Stimulated activated CD4-positive, alpha-beta T cell treated with anti-CD3 and anti-CD28 coated beads, Interleukin-2, amount 100 ng/mL, for 4 hours (primary cell): ENCODE data around the gene AIDA.
"Not testable (repeated sequence)": the region's sequence is repeated elsewhere in the genome, so short reads cannot be mapped to it uniquely, and the experiment has no call there.

Experiments
- DNase-seq: peaks from one replicate; pipeline ENCODE4 v3.0.0-alpha.2; 2020; ENCODE audit warnings: low read depth

AIDA gene

DNA sequence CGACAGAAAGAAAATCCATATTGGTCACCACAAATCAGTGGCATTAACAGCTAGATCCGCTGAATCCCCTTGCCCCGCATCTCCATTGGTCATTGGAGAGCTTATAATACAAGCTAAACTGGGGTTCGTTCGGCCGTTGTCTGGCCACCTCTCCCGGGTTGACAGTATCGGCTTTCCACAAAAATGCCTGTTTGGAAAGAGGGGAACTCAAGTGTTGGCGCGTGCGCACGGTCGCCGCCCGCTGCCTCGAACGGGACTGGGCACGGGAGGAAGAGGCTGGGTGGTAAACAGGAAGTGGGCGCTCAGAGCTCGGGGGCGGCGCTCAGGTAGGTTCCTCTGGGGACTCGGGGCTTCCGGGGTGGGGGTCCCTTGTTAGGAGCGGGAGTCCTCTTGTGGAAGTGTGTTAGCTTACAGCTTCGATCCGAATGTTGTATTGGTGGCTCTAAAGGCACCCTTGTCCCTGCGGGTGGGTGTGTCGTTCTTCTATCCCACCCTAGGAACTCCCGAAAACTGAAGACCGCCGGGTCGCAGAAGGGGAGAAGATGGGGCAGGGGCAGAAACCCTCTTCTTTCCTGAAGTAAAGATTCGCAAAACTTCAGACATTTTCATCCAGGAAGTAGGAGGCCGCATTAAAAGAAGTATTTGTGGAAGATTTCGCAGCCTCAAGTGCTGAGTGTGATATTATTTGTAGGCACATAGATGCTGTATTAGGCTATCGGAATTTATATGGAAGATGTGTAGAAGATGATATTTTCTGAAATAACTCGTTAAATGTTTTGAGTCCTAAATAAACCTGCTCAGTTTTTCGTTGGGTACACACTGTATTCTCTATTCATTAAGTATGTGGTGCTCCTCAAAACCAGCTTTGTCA is 1.0 kb upstream of the AIDA start:
- DNase-seq, result peak; percentile 84

GRCh38 chr1:222711319-222712252 is 705 bp downstream of the AIDA start:
- peak; percentile 58 for DNase-seq

DNA sequence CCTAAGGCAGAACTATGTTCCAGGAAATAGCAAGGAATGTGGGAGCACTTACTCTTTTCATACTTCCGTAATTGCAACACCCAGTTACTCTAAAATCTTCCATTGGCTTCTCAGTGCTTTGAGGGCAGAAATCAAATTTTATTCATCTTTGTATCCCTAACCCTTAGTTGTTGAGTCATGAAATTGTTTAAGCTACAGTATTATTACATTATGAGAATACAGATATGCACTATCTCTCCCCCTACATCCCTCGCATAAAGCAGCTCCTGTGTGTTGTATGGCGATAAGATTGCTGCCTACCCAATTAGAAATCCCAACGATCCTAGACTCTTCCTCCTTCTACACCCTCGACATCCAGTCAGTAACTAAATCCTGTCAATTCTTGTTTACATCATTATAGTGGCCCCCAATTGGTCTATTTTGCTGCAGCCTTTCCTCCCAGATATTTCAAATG is 2.6 kb downstream of the AIDA start:
- no peak for DNase-seq

GRCh38 chr1:222706815-222707214 is 5.5 kb downstream of the AIDA start:
- DNase-seq, result no peak

GRCh38 chr1:222704260-222704659 is 8.0 kb downstream of the AIDA start:
- no peak for DNase-seq

DNA sequence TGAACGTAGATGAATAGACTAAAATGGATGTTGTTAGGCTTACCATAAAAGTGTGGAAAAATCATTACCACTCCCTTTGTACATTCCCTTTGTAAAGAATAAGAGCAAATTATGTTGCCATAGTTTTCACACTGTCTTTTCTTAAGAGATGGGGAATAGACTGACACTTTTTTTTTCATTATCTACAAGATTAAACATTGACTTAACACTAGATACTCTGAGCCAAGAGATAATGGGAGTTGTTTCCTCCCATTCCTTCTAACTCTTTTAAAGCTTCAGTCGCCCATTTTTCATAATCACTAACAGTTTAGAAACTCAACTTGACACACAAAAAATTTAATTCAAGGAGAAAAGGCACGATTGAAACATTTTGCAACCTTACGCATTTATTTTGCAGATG is 10.1 kb downstream of the AIDA start:
- DNase-seq, result no peak

GRCh38 chr1:222697826-222698225 is 14.5 kb downstream of the AIDA start:
- no peak for DNase-seq

- no peak for DNase-seq
Measured at GRCh38 chr1:222697203-222697602, 15.1 kb downstream of the AIDA start.

GRCh38 chr1:222696741-222697140 is 15.6 kb downstream of the AIDA start:
- DNase-seq, result no peak

DNA sequence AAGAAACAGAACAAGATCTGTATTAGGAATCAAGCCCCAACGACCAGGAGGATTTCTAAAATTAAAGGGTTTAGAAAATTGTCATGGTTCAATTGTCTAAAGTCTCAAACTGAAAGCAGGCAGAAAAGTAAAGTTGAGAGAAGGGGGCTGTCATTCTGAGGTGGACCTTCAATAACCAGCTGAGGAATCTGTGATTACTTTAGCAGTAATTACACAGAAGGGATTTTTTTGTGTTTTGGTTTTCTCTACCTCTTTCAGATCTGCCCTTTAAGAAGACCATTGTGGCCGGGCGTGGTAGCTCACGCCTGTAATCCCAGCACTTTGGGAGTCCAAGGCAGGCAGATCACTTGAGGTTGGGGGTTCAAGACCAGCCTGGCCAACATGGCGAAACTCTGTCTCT is 17.4 kb downstream of the AIDA start:
- no peak for DNase-seq

DNA sequence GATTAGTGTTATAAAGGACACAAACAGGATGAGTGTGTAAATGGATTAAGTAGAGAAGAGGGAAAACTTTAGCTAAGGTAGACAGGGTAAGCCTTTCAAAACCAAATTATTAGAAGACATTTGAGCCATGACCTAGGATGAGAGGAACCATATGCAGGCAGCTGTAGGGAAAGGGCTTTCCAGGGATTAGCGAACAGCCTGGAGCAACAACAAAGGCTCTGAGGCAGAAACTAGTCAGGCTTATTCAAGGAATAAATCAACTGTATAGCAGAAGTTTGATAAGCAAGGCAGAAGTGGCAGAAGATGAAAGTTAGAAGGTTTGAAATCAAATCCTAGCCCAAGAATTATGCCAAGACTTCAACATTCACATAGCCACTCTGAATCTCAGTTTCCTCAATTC is 21.3 kb downstream of the AIDA start:
- DNase-seq, result no peak

GRCh38 chr1:222680080-222680479 is 32.2 kb downstream of the AIDA start:
- DNase-seq, result no peak

GRCh38 chr1:222670110-222670509 is 42.2 kb downstream of the AIDA start:
- no peak for DNase-seq

DNA sequence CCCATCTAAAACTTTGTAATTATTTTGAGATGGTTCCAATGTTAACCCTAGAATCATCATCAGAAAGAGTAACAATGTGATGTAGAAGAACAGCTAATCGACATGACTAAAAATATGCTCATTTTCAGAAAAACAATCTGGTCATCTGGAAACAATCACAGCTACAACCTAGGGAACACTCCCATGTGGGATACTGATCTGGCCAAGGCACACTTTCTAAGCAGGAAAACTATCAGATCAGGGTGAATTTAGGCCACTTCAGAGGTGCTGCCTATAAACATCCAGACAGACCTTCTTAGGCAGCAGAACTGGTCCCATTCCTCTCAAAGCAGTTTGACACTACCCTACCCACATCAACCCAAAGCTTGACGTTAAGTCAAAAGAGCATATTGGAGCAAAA is 43.2 kb downstream of the AIDA start:
- not testable (repeated sequence) for DNase-seq

GRCh38 chr1:222668184-222668583 is 44.1 kb downstream of the AIDA start:
- not testable (repeated sequence) for DNase-seq

GRCh38 chr1:222665964-222666363 is 46.3 kb downstream of the AIDA start:
- DNase-seq, result no peak

DNA sequence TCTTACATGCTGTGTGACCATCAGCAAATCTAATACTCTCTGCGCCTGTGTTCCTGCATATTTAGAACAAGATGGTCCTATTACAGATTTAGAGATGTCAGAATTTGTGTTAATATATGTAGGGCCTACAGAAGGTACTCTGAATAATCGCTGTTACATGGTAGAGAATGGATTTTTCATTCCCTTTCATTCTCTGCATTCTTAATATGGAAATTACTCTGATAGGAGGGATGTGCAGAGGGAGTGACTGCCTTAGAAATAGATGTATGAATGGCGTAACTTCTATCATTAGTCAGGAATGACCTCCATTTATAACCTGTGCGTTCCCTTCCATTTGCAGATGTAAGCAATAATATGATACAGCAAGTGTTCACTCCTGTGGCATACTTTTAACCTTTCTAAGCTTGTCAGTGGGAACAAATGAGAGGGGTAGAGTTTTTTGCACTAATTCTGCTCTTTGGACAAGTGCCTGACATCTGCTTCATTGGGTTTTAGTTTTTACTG is 48.8 kb downstream of the AIDA start:
- no peak for DNase-seq

DNA sequence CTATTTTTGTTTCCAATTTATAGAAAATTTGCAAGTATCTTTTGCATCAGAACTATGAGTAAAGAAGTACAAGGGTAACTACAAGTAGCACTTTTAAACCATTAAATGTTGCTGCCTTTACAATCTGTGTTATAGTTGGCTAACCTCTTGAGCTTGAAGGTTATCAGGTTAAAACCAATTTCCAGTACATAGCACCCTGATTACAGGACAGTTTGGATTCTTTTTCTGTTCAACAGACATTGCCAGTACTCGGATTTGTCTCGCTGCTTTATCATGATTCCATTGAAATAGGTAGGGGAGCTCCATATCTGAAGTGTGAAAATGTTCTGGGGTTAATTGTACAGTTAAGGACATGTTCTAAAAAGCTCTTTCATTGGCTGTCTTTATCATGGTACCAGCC is 54.4 kb downstream of the AIDA start:
- no peak for DNase-seq

GRCh38 chr1:222656391-222657155 is 55.7 kb downstream of the AIDA start:
- no peak for DNase-seq

DNA sequence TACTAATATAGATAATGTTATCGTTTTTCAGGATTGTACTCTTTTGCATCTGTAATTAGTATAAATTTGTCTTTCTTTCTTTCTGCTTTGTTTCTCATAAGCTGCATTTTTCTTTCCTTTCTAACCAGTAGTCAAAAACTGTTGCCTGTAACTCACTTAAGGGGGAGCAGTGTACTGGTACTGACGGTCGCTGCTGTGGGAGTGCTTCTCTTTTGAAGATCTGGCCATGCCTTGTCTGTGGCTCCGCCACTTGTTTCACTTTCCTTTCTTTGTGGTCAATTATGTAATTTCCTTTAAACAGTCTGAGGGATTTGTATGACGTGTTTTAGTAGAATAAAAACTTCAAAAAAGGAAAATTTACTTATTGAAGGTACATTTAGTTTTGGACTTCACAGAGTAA is 57.4 kb downstream of the AIDA start:
- peak; percentile 66 for DNase-seq

DNA sequence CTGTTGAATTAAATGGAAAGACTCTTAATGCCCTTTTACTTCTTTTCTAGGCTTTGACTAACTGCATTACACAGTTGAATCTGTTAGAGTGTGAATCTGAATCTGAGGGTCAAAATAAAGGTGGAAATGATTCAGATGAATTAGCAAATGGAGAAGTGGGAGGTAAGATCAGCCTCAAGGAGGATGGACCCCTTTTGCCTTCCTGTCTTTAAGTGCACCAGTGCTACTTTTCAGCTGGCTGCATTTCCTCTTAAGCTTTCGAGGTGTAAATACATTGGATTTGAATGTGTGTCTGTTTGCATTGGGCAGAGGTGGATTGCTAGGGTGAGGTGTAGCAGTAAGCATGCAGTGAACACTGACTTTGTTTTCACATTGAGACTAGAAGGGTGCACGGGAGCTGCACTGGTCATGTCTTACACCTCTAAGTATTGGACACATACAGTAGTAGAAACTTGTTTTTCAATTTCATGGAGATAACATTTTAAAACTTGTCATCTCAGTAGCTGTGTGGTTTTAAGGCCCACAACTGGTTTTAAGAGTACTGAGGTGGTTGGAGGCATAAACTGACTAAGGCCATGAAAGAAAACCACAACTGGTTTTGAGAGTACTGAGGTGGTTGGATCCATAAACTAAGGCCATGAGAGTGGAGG is 59.0 kb downstream of the AIDA start:
- DNase-seq, result no peak
